Trophoblast cell (in vitro differentiated cells and primary cell): Measurements from ENCODE around the gene OVCH1.

Source experiments
- DNase-seq, 2 donors: peaks; one replicate each; pipeline ENCODE4 v3.0.0-alpha.2; 2016
- H2AFZ ChIP-seq: 2 replicates; pipeline ENCODE4 v1.6.1; 2013; ENCODE audit warnings: low read length, moderate library complexity, mild to moderate bottlenecking; ENCODE audit not compliant: insufficient read depth, poor library complexity
- H2AK5ac ChIP-seq: 2 replicates; pipeline ENCODE4 v1.6.1; 2013; ENCODE audit warnings: mild to moderate bottlenecking, low read length
- H2BK120ac ChIP-seq: 2 replicates; pipeline ENCODE4 v1.6.1; 2013; ENCODE audit warnings: low read length, mild to moderate bottlenecking, moderate library complexity; ENCODE audit not compliant: insufficient read depth, poor library complexity
- H2BK12ac ChIP-seq: 2 replicates; pipeline ENCODE4 v1.6.1; 2013; ENCODE audit warnings: mild to moderate bottlenecking, low read length, moderate library complexity
- H2BK5ac ChIP-seq: 2 replicates; pipeline ENCODE4 v1.6.1; 2013; ENCODE audit warnings: low read length, low read depth, moderate library complexity, mild to moderate bottlenecking; ENCODE audit not compliant: poor library complexity
- H3K14ac ChIP-seq: 2 replicates; pipeline ENCODE4 v1.6.1; 2013; ENCODE audit warnings: mild to moderate bottlenecking, low read length
- H3K18ac ChIP-seq: 2 replicates; pipeline ENCODE4 v1.6.1; 2013; ENCODE audit warnings: mild to moderate bottlenecking, low read length
- H3K23ac ChIP-seq: 2 replicates; pipeline ENCODE4 v1.6.1; 2013; ENCODE audit warnings: low read length
- H3K27ac ChIP-seq: 2 replicates; pipeline ENCODE4 v1.5.1; 2013; ENCODE audit warnings: low read depth, mild to moderate bottlenecking, inconsistent platforms, low read length, moderate library complexity
- H3K27me3 ChIP-seq: 2 replicates; pipeline ENCODE4 v1.6.1; 2013; ENCODE audit warnings: inconsistent platforms, mild to moderate bottlenecking, low read length, moderate library complexity; ENCODE audit not compliant: insufficient read depth
- H3K36me3 ChIP-seq, 2 experiments: 1 replicate in 1 of 2; 2 replicates in 1 of 2; pipeline ENCODE4 v1.6.1; 2013; ENCODE audit warnings: low read length in 2 of 2, mild to moderate bottlenecking in 2 of 2, moderate library complexity in 1 of 2; ENCODE audit not compliant: insufficient read depth in 2 of 2, control insufficient read depth in 1 of 2
- H3K4ac ChIP-seq: 2 replicates; pipeline ENCODE4 v1.6.1; 2013; ENCODE audit warnings: low read depth, mild to moderate bottlenecking, low read length, moderate library complexity
- H3K4me1 ChIP-seq, 2 experiments: 1 replicate in 1 of 2; 2 replicates in 1 of 2; pipeline ENCODE4 v1.6.1; 2013; ENCODE audit warnings: low read length in 2 of 2, mild to moderate bottlenecking in 2 of 2, moderate library complexity in 1 of 2; ENCODE audit not compliant: insufficient read depth in 2 of 2, control insufficient read depth in 1 of 2
- H3K4me2 ChIP-seq: 2 replicates; pipeline ENCODE4 v1.6.1; 2013; ENCODE audit warnings: inconsistent platforms, mild to moderate bottlenecking, low read length, moderate library complexity
- H3K4me3 ChIP-seq: 2 replicates; pipeline ENCODE4 v1.5.1; 2013; ENCODE audit warnings: mild to moderate bottlenecking, low read depth, low read length, inconsistent platforms
- H3K79me1 ChIP-seq: one replicate; pipeline ENCODE4 v1.6.1; 2013; ENCODE audit warnings: low read length
- H3K79me2 ChIP-seq: 2 replicates; pipeline ENCODE4 v1.6.1; 2013; ENCODE audit warnings: low read length, mild to moderate bottlenecking; ENCODE audit not compliant: control insufficient read depth, insufficient read depth, poor library complexity
- H3K9ac ChIP-seq: 2 replicates; pipeline ENCODE4 v1.6.1; 2013; ENCODE audit warnings: mild to moderate bottlenecking, low read length
- H3K9me3 ChIP-seq: 2 replicates; pipeline ENCODE4 v1.6.1; 2013; ENCODE audit warnings: low read depth, mild to moderate bottlenecking, control low read depth, inconsistent platforms, low read length; ENCODE audit not compliant: insufficient read depth
- H4K12ac ChIP-seq: 2 replicates; pipeline ENCODE4 v1.6.1; 2013; ENCODE audit warnings: low read depth, mild to moderate bottlenecking, low read length, moderate library complexity
- H4K8ac ChIP-seq: 2 replicates; pipeline ENCODE4 v1.6.1; 2013; ENCODE audit warnings: low read depth, mild to moderate bottlenecking, low read length, moderate library complexity
- H4K91ac ChIP-seq: one replicate; pipeline ENCODE4 v1.6.1; 2013; ENCODE audit warnings: low read depth, mild to moderate bottlenecking, low read length, moderate library complexity
- WGBS: extraction: QIAGEN DNeasy Blood & Tissue Kit; methylation state at CpG from one replicate; pipeline ENCODE4 v1.1.7; 2013; ENCODE audit warnings: missing lambda C conversion rate; ENCODE audit not compliant: insufficient read length, insufficient coverage; ENCODE audit errors: extremely low coverage; 5-methylcytosine and 5-hydroxymethylcytosine counted together

The OVCH1 gene

GRCh38 chr12:29521951-29522350 is 24.5 kb upstream of the OVCH1 start:
- Histone ChIP-seq H2BK120ac (no peak overlapping the region), H3K36me3 (no peaks in the 10 kb centered on the region), H3K4me3 (no peak overlapping the region), H2BK5ac (no peak overlapping the region), H3K14ac (no peak overlapping the region), H3K18ac (no peak overlapping the region), H4K91ac (no peak overlapping the region), H3K79me1 (no peaks in the 10 kb centered on the region), H3K4me2 (no peak overlapping the region), H3K4ac (no peak overlapping the region), H2BK12ac (no peak overlapping the region), H4K8ac (no peak overlapping the region), H3K9me3 (no peaks in the 10 kb centered on the region), H3K27ac (no peak overlapping the region), H3K23ac (no peak overlapping the region), H2AK5ac (no peak overlapping the region), H4K12ac (no peak overlapping the region), H3K27me3 (no peaks in the 10 kb centered on the region), H2AFZ (no peak overlapping the region), H3K79me2 (no peaks in the 10 kb centered on the region), H3K4me1 (no peaks in the 10 kb centered on the region), H3K9ac (no peak overlapping the region)
- peak in 1 of 2 donors; percentile 29 for DNase-seq
- WGBS, result no CpG with 5 or more reads among the region's 2 CpGs

GRCh38 chr12:29519585-29520182 is 22.2 kb upstream of the OVCH1 start:
- Histone ChIP-seq H2AK5ac (no peak overlapping the region), H3K4me2 (no peak overlapping the region), H3K4ac (no peak overlapping the region), H4K12ac (no peak overlapping the region), H3K4me3 (no peak overlapping the region), H3K79me2 (no peaks in the 10 kb centered on the region), H2BK12ac (no peak overlapping the region), H3K9me3 (no peaks in the 10 kb centered on the region), H2BK5ac (no peak overlapping the region), H3K36me3 (no peaks in the 10 kb centered on the region), H4K8ac (no peak overlapping the region), H3K18ac (no peak overlapping the region), H3K27ac (no peak overlapping the region), H3K9ac (no peak overlapping the region), H3K23ac (no peak overlapping the region), H2AFZ (no peak overlapping the region), H3K4me1 (no peaks in the 10 kb centered on the region), H3K27me3 (no peaks in the 10 kb centered on the region), H3K79me1 (no peaks in the 10 kb centered on the region), H4K91ac (no peak overlapping the region), H3K14ac (no peak overlapping the region), H2BK120ac (no peak overlapping the region)
- DNase-seq, result peak; percentile 26 to 64

DNA sequence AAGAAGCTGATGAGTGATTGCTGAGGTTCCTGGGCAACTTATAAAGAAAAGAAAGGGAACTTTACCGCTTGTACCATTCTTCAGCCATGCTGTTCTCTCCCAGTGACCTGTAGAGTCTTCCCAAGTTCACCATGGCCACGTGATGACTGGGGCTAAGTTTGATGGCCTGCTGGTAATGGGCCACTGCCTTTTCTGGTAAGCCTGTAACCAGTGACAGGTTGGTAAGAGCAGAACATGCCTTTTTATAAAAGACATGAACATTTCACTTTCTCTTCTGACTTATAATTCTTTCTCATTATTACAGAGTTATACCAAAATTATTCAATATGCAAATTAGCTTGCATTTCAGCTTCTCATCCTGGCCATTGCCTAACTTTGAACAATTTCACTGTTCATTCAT is 20.9 kb upstream of the OVCH1 start:
- Histone ChIP-seq H3K79me1 (no peaks in the 10 kb centered on the region), H2BK5ac (no peak overlapping the region), H4K8ac (no peak overlapping the region), H4K12ac (no peak overlapping the region), H3K36me3 (no peaks in the 10 kb centered on the region), H3K4me2 (no peak overlapping the region), H2AFZ (no peak overlapping the region), H2BK120ac (no peak overlapping the region), H3K18ac (no peak overlapping the region), H3K14ac (no peak overlapping the region), H3K4me1 (no peaks in the 10 kb centered on the region), H3K27me3 (no peaks in the 10 kb centered on the region), H3K23ac (no peak overlapping the region), H3K9ac (no peak overlapping the region), H3K27ac (no peak overlapping the region), H3K9me3 (no peaks in the 10 kb centered on the region), H3K4ac (no peak overlapping the region), H3K4me3 (no peak overlapping the region), H2AK5ac (no peak overlapping the region), H3K79me2 (no peaks in the 10 kb centered on the region), H2BK12ac (no peak overlapping the region), H4K91ac (no peak overlapping the region)
- WGBS, result no CpG with 5 or more reads among the region's 2 CpGs
- DNase-seq, result no peak

DNA sequence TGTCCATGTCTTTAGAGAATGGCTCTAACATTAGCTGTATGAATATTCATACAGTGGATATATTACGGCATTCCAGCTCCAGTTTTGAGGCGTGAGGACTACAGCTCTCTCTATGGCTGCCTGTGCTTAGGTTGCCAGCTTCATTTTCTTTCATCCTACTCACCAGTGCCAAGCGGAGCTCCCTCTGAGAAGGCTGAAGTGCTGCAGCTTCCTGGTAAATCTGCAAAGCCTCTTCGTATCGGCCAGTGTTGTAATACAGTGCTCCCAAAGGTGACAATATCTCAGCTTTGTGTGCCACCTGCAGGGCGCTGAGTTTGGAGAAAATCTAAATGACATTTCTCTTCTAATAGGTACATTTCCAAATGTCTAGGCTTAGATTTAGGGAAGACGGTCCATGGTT is 19.8 kb upstream of the OVCH1 start:
- Histone ChIP-seq H3K9ac (no peak overlapping the region), H3K79me1 (no peaks in the 10 kb centered on the region), H3K9me3 (no peaks in the 10 kb centered on the region), H2BK120ac (no peak overlapping the region), H4K91ac (no peak overlapping the region), H2BK12ac (no peak overlapping the region), H3K36me3 (no peaks in the 10 kb centered on the region), H4K12ac (no peak overlapping the region), H2AK5ac (no peak overlapping the region), H3K4me1 (no peaks in the 10 kb centered on the region), H3K27me3 (no peaks in the 10 kb centered on the region), H3K4me2 (no peak overlapping the region), H2AFZ (no peak overlapping the region), H3K18ac (no peak overlapping the region), H3K14ac (no peak overlapping the region), H2BK5ac (no peak overlapping the region), H3K27ac (no peak overlapping the region), H3K4me3 (no peak overlapping the region), H3K79me2 (no peaks in the 10 kb centered on the region), H3K4ac (no peak overlapping the region), H4K8ac (no peak overlapping the region), H3K23ac (no peak overlapping the region)
- no peak for DNase-seq
- no CpG with 5 or more reads among the region's 7 CpGs for WGBS
